ENCODE data around the gene ZFYVE19. TPM values are rescaled to one million over a fixed set of nuclear protein-coding genes. Genes with fewer than 3 reads are reported as not detected.
A peak's percentile ranks its signal among the peaks of the same experiment; 100 is the strongest.

The ZFYVE19 gene
- total and polyA plus RNA-seq, 2 of the 13 experiments (the other 11 are each of a cell fraction or from before 2014, with no cell fraction given): 23.3 to 44.0 TPM

DNA sequence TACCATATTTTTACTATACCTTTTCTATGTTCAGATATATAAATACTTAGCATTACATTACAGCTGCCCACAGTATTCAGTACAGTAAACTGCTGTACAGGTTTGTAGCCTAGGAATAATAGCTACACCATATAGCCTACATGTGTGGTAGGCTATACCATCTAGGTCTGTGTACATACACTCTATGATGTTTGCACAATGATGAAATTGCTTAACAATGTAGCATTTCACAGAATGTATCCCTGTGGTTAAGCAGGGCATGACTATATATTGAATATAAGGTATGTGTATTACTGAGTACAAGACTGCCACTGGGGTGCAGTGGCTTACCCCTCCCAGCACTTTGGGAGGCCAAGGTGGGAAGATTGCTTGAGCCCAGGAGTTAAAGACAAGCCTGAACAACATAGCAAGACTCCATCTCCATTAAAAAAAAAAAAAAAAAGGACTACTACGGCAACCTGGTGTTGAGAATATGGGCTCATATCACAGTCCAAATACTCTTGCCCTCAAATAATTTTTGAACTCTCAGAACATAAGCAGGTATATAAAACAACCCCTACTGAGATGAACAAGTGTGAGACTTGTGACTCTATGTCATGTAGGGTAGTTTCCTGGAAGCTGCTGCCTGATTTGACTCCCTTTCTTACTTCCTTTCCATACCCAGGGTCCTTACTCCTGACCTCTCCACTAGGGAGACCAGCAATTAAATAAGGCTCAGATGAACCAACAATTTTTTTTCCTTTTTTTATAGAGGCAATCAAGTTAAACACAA, 16.9 kb downstream of the ZFYVE19 start (continued):
- TF ChIP-seq, protein P1, sequence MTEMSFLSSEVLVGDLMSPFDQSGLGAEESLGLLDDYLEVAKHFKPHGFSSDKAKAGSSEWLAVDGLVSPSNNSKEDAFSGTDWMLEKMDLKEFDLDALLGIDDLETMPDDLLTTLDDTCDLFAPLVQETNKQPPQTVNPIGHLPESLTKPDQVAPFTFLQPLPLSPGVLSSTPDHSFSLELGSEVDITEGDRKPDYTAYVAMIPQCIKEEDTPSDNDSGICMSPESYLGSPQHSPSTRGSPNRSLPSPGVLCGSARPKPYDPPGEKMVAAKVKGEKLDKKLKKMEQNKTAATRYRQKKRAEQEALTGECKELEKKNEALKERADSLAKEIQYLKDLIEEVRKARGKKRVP (CRISPR knock-in tag; IDR thresholded peaks at IDR 0.05): peak in 1 of 2 experiments; percentile 73; a peak in 2 of 4 replicates
- peak; percentile 84 for TF ChIP-seq ATF2 (CRISPR knock-in tag; IDR thresholded peaks at IDR 0.05)
- 0 out of 2 replicates have a peak, but pooled peaks have one; percentile 12 for TF ChIP-seq ZNF644 (CRISPR knock-in tag; IDR thresholded peaks at IDR 0.05; ENCODE audit: low read depth)
- TF ChIP-seq, protein P2, sequence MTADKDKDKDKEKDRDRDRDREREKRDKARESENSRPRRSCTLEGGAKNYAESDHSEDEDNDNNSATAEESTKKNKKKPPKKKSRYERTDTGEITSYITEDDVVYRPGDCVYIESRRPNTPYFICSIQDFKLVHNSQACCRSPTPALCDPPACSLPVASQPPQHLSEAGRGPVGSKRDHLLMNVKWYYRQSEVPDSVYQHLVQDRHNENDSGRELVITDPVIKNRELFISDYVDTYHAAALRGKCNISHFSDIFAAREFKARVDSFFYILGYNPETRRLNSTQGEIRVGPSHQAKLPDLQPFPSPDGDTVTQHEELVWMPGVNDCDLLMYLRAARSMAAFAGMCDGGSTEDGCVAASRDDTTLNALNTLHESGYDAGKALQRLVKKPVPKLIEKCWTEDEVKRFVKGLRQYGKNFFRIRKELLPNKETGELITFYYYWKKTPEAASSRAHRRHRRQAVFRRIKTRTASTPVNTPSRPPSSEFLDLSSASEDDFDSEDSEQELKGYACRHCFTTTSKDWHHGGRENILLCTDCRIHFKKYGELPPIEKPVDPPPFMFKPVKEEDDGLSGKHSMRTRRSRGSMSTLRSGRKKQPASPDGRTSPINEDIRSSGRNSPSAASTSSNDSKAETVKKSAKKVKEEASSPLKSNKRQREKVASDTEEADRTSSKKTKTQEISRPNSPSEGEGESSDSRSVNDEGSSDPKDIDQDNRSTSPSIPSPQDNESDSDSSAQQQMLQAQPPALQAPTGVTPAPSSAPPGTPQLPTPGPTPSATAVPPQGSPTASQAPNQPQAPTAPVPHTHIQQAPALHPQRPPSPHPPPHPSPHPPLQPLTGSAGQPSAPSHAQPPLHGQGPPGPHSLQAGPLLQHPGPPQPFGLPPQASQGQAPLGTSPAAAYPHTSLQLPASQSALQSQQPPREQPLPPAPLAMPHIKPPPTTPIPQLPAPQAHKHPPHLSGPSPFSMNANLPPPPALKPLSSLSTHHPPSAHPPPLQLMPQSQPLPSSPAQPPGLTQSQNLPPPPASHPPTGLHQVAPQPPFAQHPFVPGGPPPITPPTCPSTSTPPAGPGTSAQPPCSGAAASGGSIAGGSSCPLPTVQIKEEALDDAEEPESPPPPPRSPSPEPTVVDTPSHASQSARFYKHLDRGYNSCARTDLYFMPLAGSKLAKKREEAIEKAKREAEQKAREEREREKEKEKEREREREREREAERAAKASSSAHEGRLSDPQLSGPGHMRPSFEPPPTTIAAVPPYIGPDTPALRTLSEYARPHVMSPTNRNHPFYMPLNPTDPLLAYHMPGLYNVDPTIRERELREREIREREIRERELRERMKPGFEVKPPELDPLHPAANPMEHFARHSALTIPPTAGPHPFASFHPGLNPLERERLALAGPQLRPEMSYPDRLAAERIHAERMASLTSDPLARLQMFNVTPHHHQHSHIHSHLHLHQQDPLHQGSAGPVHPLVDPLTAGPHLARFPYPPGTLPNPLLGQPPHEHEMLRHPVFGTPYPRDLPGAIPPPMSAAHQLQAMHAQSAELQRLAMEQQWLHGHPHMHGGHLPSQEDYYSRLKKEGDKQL (CRISPR knock-in tag; IDR thresholded peaks at IDR 0.05; ENCODE audit: low read depth): peak; percentile 81; the same call in 1 of the 2 replicates
- no peak for TF ChIP-seq ZNF383 (CRISPR knock-in tag; IDR thresholded peaks at IDR 0.05; ENCODE audit: borderline replicate concordance)
- TF ChIP-seq, protein P3, sequence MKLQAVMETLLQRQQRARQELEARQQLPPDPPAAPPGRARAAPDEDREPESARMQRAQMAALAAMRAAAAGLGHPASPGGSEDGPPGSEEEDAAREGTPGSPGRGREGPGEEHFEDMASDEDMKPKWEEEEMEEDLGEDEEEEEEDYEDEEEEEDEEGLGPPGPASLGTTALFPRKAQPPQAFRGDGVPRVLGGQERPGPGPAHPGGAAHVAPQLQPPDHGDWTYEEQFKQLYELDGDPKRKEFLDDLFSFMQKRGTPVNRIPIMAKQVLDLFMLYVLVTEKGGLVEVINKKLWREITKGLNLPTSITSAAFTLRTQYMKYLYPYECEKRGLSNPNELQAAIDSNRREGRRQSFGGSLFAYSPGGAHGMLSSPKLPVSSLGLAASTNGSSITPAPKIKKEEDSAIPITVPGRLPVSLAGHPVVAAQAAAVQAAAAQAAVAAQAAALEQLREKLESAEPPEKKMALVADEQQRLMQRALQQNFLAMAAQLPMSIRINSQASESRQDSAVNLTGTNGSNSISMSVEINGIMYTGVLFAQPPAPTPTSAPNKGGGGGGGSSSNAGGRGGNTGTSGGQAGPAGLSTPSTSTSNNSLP (IDR thresholded peaks at IDR 0.05; ENCODE audit: low read depth, low read length): peak; percentile 68; the same call in 1 of the 2 replicates
- peak; percentile 48; the same call in 1 of the 2 replicates for TF ChIP-seq ZNF12 (CRISPR knock-in tag; IDR thresholded peaks at IDR 0.05)
- TF ChIP-seq ZGPAT (CRISPR knock-in tag; IDR thresholded peaks at IDR 0.05): 0 out of 2 replicates have a peak, but pooled peaks have one; percentile 38
- 0 out of 2 replicates have a peak, but pooled peaks have one; percentile 8 for TF ChIP-seq SMC3 (IDR thresholded peaks at IDR 0.05; ENCODE audit: low read length)
- TF ChIP-seq MEIS2 (CRISPR knock-in tag; IDR thresholded peaks at IDR 0.05): no peak
- TF ChIP-seq HMG20B (CRISPR knock-in tag; conservative IDR thresholded peaks at IDR 0.05): 0 out of 2 replicates have a peak, but pooled peaks have one; percentile 34
- no peak for TF ChIP-seq HIC2 (CRISPR knock-in tag; IDR thresholded peaks at IDR 0.05; ENCODE audit: low read depth)
- 0 out of 2 replicates have a peak, but pooled peaks have one; percentile 59 for TF ChIP-seq FOXA1 (IDR thresholded peaks at IDR 0.05)
- TF ChIP-seq FOXA1 (CRISPR knock-in tag; IDR thresholded peaks at IDR 0.05): peak; percentile 98
- TF ChIP-seq MIXL1 (CRISPR knock-in tag; IDR thresholded peaks at IDR 0.05): peak; percentile 55; the same call in 1 of the 2 replicates

All from HepG2 (cell line).